DOHH2 (cell line): ENCODE measurements around the gene MAP3K1.

ENCODE experiments used
- CTCF ChIP-seq: fragments of 200-600 bp; sonication (generic); IDR thresholded peaks from one replicate; pipeline ENCODE4 v1.5.1; 2014; ENCODE audit warnings: antibody characterized with exemption, mild to moderate bottlenecking, low read depth, low read length; ENCODE audit not compliant: poor library complexity, severe bottlenecking
- EZH2phosphoT487 ChIP-seq: fragments of 200-600 bp; sonication (generic); IDR thresholded peaks from 2 replicates; pipeline ENCODE4 v1.6.1; 2017; ENCODE audit warnings: borderline replicate concordance, mild to moderate bottlenecking, antibody characterized with exemption, low read length, moderate library complexity, mixed read lengths

- TF ChIP-seq CTCF (no peak), EZH2phosphoT487 (no peak)
Observed at GRCh38 chr5:56922922-56923321, 107.6 kb downstream of the MAP3K1 start.
